Measurements from ENCODE around the gene TSC22D2. TPM values are rescaled to one million over a fixed set of nuclear protein-coding genes. Genes with fewer than 3 reads are reported as not detected.
A peak's percentile ranks its signal among the peaks of the same experiment; 100 is the strongest.

The TSC22D2 gene
- total RNA-seq, 1 experiment from 2014 or later, result 26.5 TPM

GRCh38 chr3:150411546-150411945 is 3.4 kb downstream of the TSC22D2 start:
- H3K23me2 ChIP-seq (ENCODE audit: insufficient read length, low read depth, low read length, poor library complexity, severe bottlenecking), result peaks cover 26% of the 10 kb centered on the region
- no peaks in the 10 kb centered on the region for H3K4me1 ChIP-seq (ENCODE audit: insufficient read depth, low read length)
- no peak overlapping the region for H3K4ac ChIP-seq (ENCODE audit: low read depth, low read length)
- Mint-ChIP-seq H3K9me3 (no peaks in the 10 kb centered on the region), H3K27ac (no peak overlapping the region), H3K4me1 (peaks cover 53 to 56% of the 10 kb centered on the region in 2 experiments), H3K4me3 (peak overlapping the region; percentile 93 to 95), H3K36me3 (ENCODE audit: insufficient read depth in 1 of 3, low read depth in 3 of 3) (peaks cover 0 to 16% (median 10%) of the 10 kb centered on the region in 3 experiments; a peak in 5 of 7 replicates), H3K27me3 (ENCODE audit: low read depth) (no peaks in the 10 kb centered on the region)
- no peak overlapping the region for H3K23ac ChIP-seq (ENCODE audit: insufficient read length, low read depth, low read length)
- peaks cover 18% of the 10 kb centered on the region; the same call in 1 of the 2 replicates for H3K79me2 ChIP-seq (ENCODE audit: insufficient read depth, low read length)
- TF ChIP-seq CTCF (conservative IDR thresholded peaks at IDR 0.05), result no peak
- no peak overlapping the region for H2BK12ac ChIP-seq (ENCODE audit: insufficient read length, low read depth, low read length)
- no peak overlapping the region for H2BK20ac ChIP-seq (ENCODE audit: low read depth, low read length, poor library complexity, severe bottlenecking)
- H2BK5ac ChIP-seq (ENCODE audit: insufficient read length, low read length), result no peak overlapping the region
- H4K8ac ChIP-seq (replicated peaks; ENCODE audit: insufficient read length, low read depth, low read length), result no peak overlapping the region
- H3K79me1 ChIP-seq (ENCODE audit: insufficient read depth, low read depth, low read length, poor library complexity, severe bottlenecking), result no peaks in the 10 kb centered on the region
- no peaks in the 10 kb centered on the region for H3K9me3 ChIP-seq (ENCODE audit: control insufficient read depth, low read depth, low read length)
- H3T11ph ChIP-seq (ENCODE audit: low read length), result no peak overlapping the region
- no peak overlapping the region for H2BK15ac ChIP-seq (ENCODE audit: low read depth, low read length)
- no peaks in the 10 kb centered on the region for H3K27me3 ChIP-seq (ENCODE audit: insufficient read depth, low read length)
- no peak overlapping the region for H2AK5ac ChIP-seq (ENCODE audit: insufficient read length, low read length)
- H3K14ac ChIP-seq (ENCODE audit: insufficient read depth, low read length), result no peak overlapping the region
- no peak overlapping the region for H3K18ac ChIP-seq (ENCODE audit: insufficient read length, low read depth, low read length)
- no peak overlapping the region for H4K91ac ChIP-seq (ENCODE audit: insufficient read length, low read depth, low read length)
- no peak overlapping the region for H4K5ac ChIP-seq (ENCODE audit: insufficient read length, low read depth, low read length)
- no CpG with 5 or more reads among the region's 3 CpGs for WGBS (ENCODE audit: extremely low coverage, insufficient read length, low lambda C conversion rate)
- H3K27ac ChIP-seq (ENCODE audit: insufficient read length, low read depth, low read length), result no peak overlapping the region
- no peak overlapping the region for H3K56ac ChIP-seq (ENCODE audit: insufficient read length, low read depth, low read length)
- DNase-seq, result no peak
- H3K9ac ChIP-seq (ENCODE audit: extremely low read depth, insufficient read length, low read length), result peak overlapping the region; percentile 12
- H2AFZ ChIP-seq (ENCODE audit: low read length), result no peak overlapping the region
- no peak overlapping the region for H2BK120ac ChIP-seq (ENCODE audit: low read depth, low read length, poor library complexity, severe bottlenecking)
- no peaks in the 10 kb centered on the region for H4K20me1 ChIP-seq (ENCODE audit: control insufficient read depth, insufficient read depth, insufficient read length)
- H3K4me2 ChIP-seq (ENCODE audit: insufficient read depth, insufficient read length, low read length), result peak overlapping the region; percentile 67

Data from H9 (cell line).